ENCODE data around the gene PARD3B.

The PARD3B gene

GRCh38 chr2:204933735-204934374 lies 388.6 kb downstream of the PARD3B start:
- H3K9ac ChIP-seq (ENCODE audit: low read depth, low read length) = no peak overlapping the region
- H3K9me3 ChIP-seq (ENCODE audit: insufficient read depth, low read length, severe bottlenecking) = no peaks in the 10 kb centered on the region
- H3K79me2 ChIP-seq (ENCODE audit: insufficient read depth, low read length) = no peaks in the 10 kb centered on the region
- no peaks in the 10 kb centered on the region for H3K4me1 ChIP-seq (ENCODE audit: insufficient read depth, low read length)
- no peak overlapping the region for H3K4me2 ChIP-seq (ENCODE audit: insufficient read depth, low read length)
- no peaks in the 10 kb centered on the region for H3K36me3 ChIP-seq (ENCODE audit: insufficient read depth, low read length)
- H2AFZ ChIP-seq (ENCODE audit: low read depth, low read length) = no peak overlapping the region
- TF ChIP-seq EZH2 (IDR thresholded peaks at IDR 0.05; ENCODE audit: borderline replicate concordance, low read depth, low read length, severe bottlenecking) = no peak
- no peak for TF ChIP-seq CTCF (IDR thresholded peaks at IDR 0.05; ENCODE audit: borderline replicate concordance, extremely low read depth, low read length, poor library complexity, severe bottlenecking)
- H3K4me3 ChIP-seq (ENCODE audit: low read depth in 1 of 2, low read length in 2 of 2) = no peak overlapping the region
- no peak overlapping the region for H3K27ac ChIP-seq (ENCODE audit: low read length)
- H3K27me3 ChIP-seq (ENCODE audit: insufficient read depth, low read length, poor library complexity) = peaks cover 6% of the 10 kb centered on the region
- ATAC-seq (ENCODE audit: insufficient read depth, low read depth) = no peak
- no peak for DNase-seq
- no peaks in the 10 kb centered on the region for H4K20me1 ChIP-seq (ENCODE audit: insufficient read depth, low read length)

- H2AFZ ChIP-seq (ENCODE audit: low read depth, low read length) = no peak overlapping the region
- no peaks in the 10 kb centered on the region for H3K79me2 ChIP-seq (ENCODE audit: insufficient read depth, low read length)
- DNase-seq = no peak
- H3K4me1 ChIP-seq (ENCODE audit: insufficient read depth, low read length) = no peaks in the 10 kb centered on the region
- H3K27me3 ChIP-seq (ENCODE audit: insufficient read depth, low read length, poor library complexity) = no peaks in the 10 kb centered on the region
- H3K9ac ChIP-seq (ENCODE audit: low read depth, low read length) = no peak overlapping the region
- no peaks in the 10 kb centered on the region for H3K36me3 ChIP-seq (ENCODE audit: insufficient read depth, low read length)
- peaks cover 3% of the 10 kb centered on the region for H3K9me3 ChIP-seq (ENCODE audit: insufficient read depth, low read length, severe bottlenecking)
- no peaks in the 10 kb centered on the region for H4K20me1 ChIP-seq (ENCODE audit: insufficient read depth, low read length)
- ATAC-seq (ENCODE audit: insufficient read depth, low read depth) = no peak
- no peak overlapping the region for H3K4me3 ChIP-seq (ENCODE audit: low read depth in 1 of 2, low read length in 2 of 2)
- TF ChIP-seq EZH2 (IDR thresholded peaks at IDR 0.05; ENCODE audit: borderline replicate concordance, low read depth, low read length, severe bottlenecking) (no peak), CTCF (IDR thresholded peaks at IDR 0.05; ENCODE audit: borderline replicate concordance, extremely low read depth, low read length, poor library complexity, severe bottlenecking) (no peak)
- H3K4me2 ChIP-seq (ENCODE audit: insufficient read depth, low read length) = no peak overlapping the region
- no peak overlapping the region for H3K27ac ChIP-seq (ENCODE audit: low read length)
These were observed 399.7 kb downstream of the PARD3B start for GRCh38 chr2:204944927-204945326.

GRCh38 chr2:204945376-204945775 lies 400.1 kb downstream of the PARD3B start:
- no peak overlapping the region for H3K27ac ChIP-seq (ENCODE audit: low read length)
- no peak overlapping the region for H3K4me2 ChIP-seq (ENCODE audit: insufficient read depth, low read length)
- H3K4me1 ChIP-seq (ENCODE audit: insufficient read depth, low read length) = no peaks in the 10 kb centered on the region
- no peak overlapping the region for H3K4me3 ChIP-seq (ENCODE audit: low read depth in 1 of 2, low read length in 2 of 2)
- H4K20me1 ChIP-seq (ENCODE audit: insufficient read depth, low read length) = no peaks in the 10 kb centered on the region
- H2AFZ ChIP-seq (ENCODE audit: low read depth, low read length) = no peak overlapping the region
- no peak overlapping the region for H3K9ac ChIP-seq (ENCODE audit: low read depth, low read length)
- H3K36me3 ChIP-seq (ENCODE audit: insufficient read depth, low read length) = no peaks in the 10 kb centered on the region
- H3K79me2 ChIP-seq (ENCODE audit: insufficient read depth, low read length) = no peaks in the 10 kb centered on the region
- no peaks in the 10 kb centered on the region for H3K27me3 ChIP-seq (ENCODE audit: insufficient read depth, low read length, poor library complexity)
- ATAC-seq (ENCODE audit: insufficient read depth, low read depth) = no peak
- peaks cover 3% of the 10 kb centered on the region for H3K9me3 ChIP-seq (ENCODE audit: insufficient read depth, low read length, severe bottlenecking)
- no peak for DNase-seq
- TF ChIP-seq EZH2 (IDR thresholded peaks at IDR 0.05; ENCODE audit: borderline replicate concordance, low read depth, low read length, severe bottlenecking) (no peak), CTCF (IDR thresholded peaks at IDR 0.05; ENCODE audit: borderline replicate concordance, extremely low read depth, low read length, poor library complexity, severe bottlenecking) (no peak)

Measured in DND-41 (cell line).